Activated CD4-positive, alpha-beta T cell treated with anti-CD3 and anti-CD28 coated beads, Interleukin-2, amount 10 ng/mL, durations not matched to agents 24 days and 14 days (primary cell): ENCODE measurements around the gene DUS1L. TPM values are rescaled to one million over a fixed set of nuclear protein-coding genes. Genes with fewer than 3 reads are reported as not detected.

Experiments
- DNase-seq: peaks from one replicate; pipeline ENCODE4 v3.0.0; 2022
- H3K27ac Mint-ChIP-seq: one replicate; pipeline ENCODE4 v1.8.0; 2022; ENCODE audit warnings: mild to moderate bottlenecking, mixed read lengths
- H3K27me3 Mint-ChIP-seq: one replicate; pipeline ENCODE4 v1.8.0; 2022; ENCODE audit warnings: mixed read lengths
- H3K36me3 Mint-ChIP-seq: one replicate; pipeline ENCODE4 v1.8.0; 2022; ENCODE audit warnings: low read depth, mild to moderate bottlenecking, mixed read lengths
- H3K4me1 Mint-ChIP-seq: one replicate; pipeline ENCODE4 v1.8.0; 2021; ENCODE audit warnings: mixed read lengths
- H3K4me3 Mint-ChIP-seq: one replicate; pipeline ENCODE4 v1.8.0; 2022; ENCODE audit warnings: mild to moderate bottlenecking, moderate library complexity, mixed read lengths
- H3K9me3 Mint-ChIP-seq: one replicate; pipeline ENCODE4 v1.8.0; 2021; ENCODE audit warnings: mixed read lengths
- intact Hi-C: fragments of 100-400 bp; cut with micrococcal nuclease; formaldehyde crosslinking; loops from one replicate; pipeline ENCODE4 v1.15.1; 2023
- total RNA-seq: library from RNA; stranded (reverse); gene quantifications from 2 replicates; pipeline ENCODE4 v1.2.3, GENCODE V29; 2022

The DUS1L gene
- total RNA-seq, 1 donor from 2014 or later, result 230 TPM

- DNase-seq, result peak; percentile 90
- H3K27me3 Mint-ChIP-seq, result no peaks in the 10 kb centered on the region
- peaks cover 5% of the 10 kb centered on the region for H3K36me3 Mint-ChIP-seq
- intact Hi-C loops, result no loop called here
- H3K4me1 Mint-ChIP-seq, result peaks cover 17% of the 10 kb centered on the region
- peak overlapping the region; percentile 95 for H3K27ac Mint-ChIP-seq
- H3K4me3 Mint-ChIP-seq, result peak overlapping the region; percentile 93
- no peaks in the 10 kb centered on the region for H3K9me3 Mint-ChIP-seq
These were observed 40.5 kb upstream of the DUS1L start for GRCh38 chr17:82105882-82106687.

- Mint-ChIP-seq H3K27me3 (no peaks in the 10 kb centered on the region), H3K9me3 (no peaks in the 10 kb centered on the region), H3K36me3 (peaks cover 5% of the 10 kb centered on the region), H3K4me1 (peaks cover 17% of the 10 kb centered on the region), H3K27ac (peak overlapping the region; percentile 95), H3K4me3 (peak overlapping the region; percentile 93)
- intact Hi-C loops, result no loop called here
- DNase-seq, result no peak
These were observed 39.8 kb upstream of the DUS1L start for GRCh38 chr17:82105417-82105881.

- Mint-ChIP-seq H3K4me1 (peaks cover 22% of the 10 kb centered on the region), H3K36me3 (peaks cover 5% of the 10 kb centered on the region), H3K27me3 (no peaks in the 10 kb centered on the region), H3K27ac (peak overlapping the region; percentile 45), H3K4me3 (peak overlapping the region; percentile 93), H3K9me3 (no peaks in the 10 kb centered on the region)
- intact Hi-C loops, result no loop called here
- no peak for DNase-seq
These were observed 39.3 kb upstream of the DUS1L start for GRCh38 chr17:82104797-82105416.

- H3K9me3 Mint-ChIP-seq, result no peaks in the 10 kb centered on the region
- peaks cover 24% of the 10 kb centered on the region for H3K4me1 Mint-ChIP-seq
- intact Hi-C loops, result no loop called here
- no peak for DNase-seq
- H3K36me3 Mint-ChIP-seq, result peaks cover 7% of the 10 kb centered on the region
- no peak overlapping the region for H3K4me3 Mint-ChIP-seq
- H3K27me3 Mint-ChIP-seq, result no peaks in the 10 kb centered on the region
- no peak overlapping the region for H3K27ac Mint-ChIP-seq
These were observed 38.2 kb upstream of the DUS1L start for GRCh38 chr17:82103553-82104451.

- intact Hi-C loops, result no loop called here
- no peaks in the 10 kb centered on the region for H3K27me3 Mint-ChIP-seq
These were observed 36.4 kb upstream of the DUS1L start for GRCh38 chr17:82101767-82102679.

GRCh38 chr17:82101301-82101715 lies 35.7 kb upstream of the DUS1L start:
- peak overlapping the region; percentile 29 for H3K27ac Mint-ChIP-seq
- H3K9me3 Mint-ChIP-seq, result no peaks in the 10 kb centered on the region
- peaks cover 4% of the 10 kb centered on the region for H3K36me3 Mint-ChIP-seq
- peaks cover 16% of the 10 kb centered on the region for H3K4me1 Mint-ChIP-seq
- intact Hi-C loops, result no loop called here
- DNase-seq, result no peak
- H3K27me3 Mint-ChIP-seq, result no peaks in the 10 kb centered on the region
- H3K4me3 Mint-ChIP-seq, result no peak overlapping the region

More at GRCh38 chr17:82101767-82102679, 36.4 kb upstream of the DUS1L start:
- Mint-ChIP-seq H3K9me3 (no peaks in the 10 kb centered on the region), H3K27ac (peak overlapping the region; percentile 48), H3K4me3 (no peak overlapping the region), H3K36me3 (peaks cover 4% of the 10 kb centered on the region), H3K4me1 (peaks cover 19% of the 10 kb centered on the region)
- no peak for DNase-seq

GRCh38 chr17:82100502-82101298 lies 35.1 kb upstream of the DUS1L start:
- no peak overlapping the region for H3K27ac Mint-ChIP-seq
- peaks cover 6% of the 10 kb centered on the region for H3K36me3 Mint-ChIP-seq
- peaks cover 15% of the 10 kb centered on the region for H3K4me1 Mint-ChIP-seq
- H3K4me3 Mint-ChIP-seq, result peak overlapping the region; percentile 85
- DNase-seq, result no peak
- H3K9me3 Mint-ChIP-seq, result no peaks in the 10 kb centered on the region
- no peaks in the 10 kb centered on the region for H3K27me3 Mint-ChIP-seq
- intact Hi-C loops, result no loop called here

GRCh38 chr17:82098939-82099763 lies 33.5 kb upstream of the DUS1L start:
- H3K27me3 Mint-ChIP-seq, result no peaks in the 10 kb centered on the region

GRCh38 chr17:82098169-82098938 lies 32.8 kb upstream of the DUS1L start, which contains the start of gene FASN:
Gene FASN, minus strand, starts transcription at chr17:82098236. Its CDS starts 1,791 bp downstream, at chr17:82096445.
- no peaks in the 10 kb centered on the region for H3K27me3 Mint-ChIP-seq
- intact Hi-C loops, result loop anchor here (1.0 to 5.0 kb wide), 5 partner anchors 56 to 238 kb away; partner anchors contain the start of genes CENPX, DCXR, LRRC45 and P4HB
- peak within 1 kb of the TSS; percentile 74 for H3K27ac Mint-ChIP-seq
- no peaks in the 10 kb centered on the region for H3K9me3 Mint-ChIP-seq
- H3K36me3 Mint-ChIP-seq, result peaks cover 13% of the 10 kb centered on the region
- H3K4me3 Mint-ChIP-seq, result peak within 1 kb of the TSS; percentile 80
- peaks cover 12% of the 10 kb centered on the region for H3K4me1 Mint-ChIP-seq
- DNase-seq, result peak; percentile 98

More at GRCh38 chr17:82098939-82099763, 33.5 kb upstream of the DUS1L start:
- peak overlapping the region; percentile 94 for H3K27ac Mint-ChIP-seq
- H3K9me3 Mint-ChIP-seq, result no peaks in the 10 kb centered on the region
- H3K36me3 Mint-ChIP-seq, result peaks cover 13% of the 10 kb centered on the region
- peak overlapping the region; percentile 85 for H3K4me3 Mint-ChIP-seq
- H3K4me1 Mint-ChIP-seq, result peaks cover 12% of the 10 kb centered on the region
- DNase-seq, result no peak
- intact Hi-C loops, result loop anchor here (1.0 to 5.0 kb wide), 5 partner anchors 55 to 239 kb away; partner anchors contain the start of genes CENPX, DCXR, LRRC45 and P4HB

- peak overlapping the region; percentile 74 for H3K27ac Mint-ChIP-seq
- no peaks in the 10 kb centered on the region for H3K9me3 Mint-ChIP-seq
- intact Hi-C loops, result loop anchor here (1.0 to 5.0 kb wide), 5 partner anchors 56 to 238 kb away; partner anchors contain the start of genes CENPX, DCXR, LRRC45 and P4HB
- no peak for DNase-seq
- H3K4me3 Mint-ChIP-seq, result peak overlapping the region; percentile 78
- peaks cover 16% of the 10 kb centered on the region for H3K36me3 Mint-ChIP-seq
- H3K27me3 Mint-ChIP-seq, result no peaks in the 10 kb centered on the region
- H3K4me1 Mint-ChIP-seq, result peaks cover 12% of the 10 kb centered on the region
These were observed 32.2 kb upstream of the DUS1L start for GRCh38 chr17:82097919-82098168.
